Panc1 (cell line): ENCODE measurements around the gene LIN9. TPM values are rescaled to one million over a fixed set of nuclear protein-coding genes. Genes with fewer than 3 reads are reported as not detected.

Experiments used
- ATAC-seq: fragments of 200-7000 bp; cut with Tn5 transposase; 2 replicates; pipeline ENCODE4 v1.9.1; 2020; ENCODE audit warnings: mild to moderate bottlenecking, moderate library complexity
- BruUV-seq: library from RNA; stranded (reverse); fragments of 400-500 nt; replicated peaks from 2 replicates; lab custom pipeline; 2021; lab: Mats Ljungman, UMichigan
- CTCF ChIA-PET: fragments of 300-600 bp; sonication (Branson Sonifier 250); formaldehyde crosslinking; loops from one replicate; lab custom pipeline; 2022; ENCODE audit warnings: antibody characterized with exemption; lab: Charles Lee
- POLR2A ChIA-PET: fragments of 300-600 bp; sonication (Branson Sonifier 250); formaldehyde crosslinking; loops from one replicate; lab custom pipeline; 2022; ENCODE audit warnings: antibody characterized with exemption; lab: Charles Lee
- DNase-seq: peaks from one replicate; pipeline ENCODE4 v3.0.0-alpha.2; 2010; ENCODE audit warnings: low read depth, low spot score
- H3K27ac ChIP-seq: 2 replicates; pipeline ENCODE4 v1.5.1; 2011; ENCODE audit warnings: mild to moderate bottlenecking, low read length, inconsistent platforms
- H3K27me3 ChIP-seq: fragments of 200-500 bp; sonication (Bioruptor generic); 2 replicates; pipeline ENCODE4 v1.6.0; 2014; ENCODE audit warnings: low read length, inconsistent platforms; ENCODE audit not compliant: control insufficient read depth, insufficient read depth
- H3K36me3 ChIP-seq: fragments of 200-500 bp; sonication (Bioruptor generic); 2 replicates; pipeline ENCODE4 v1.5.1; 2014; ENCODE audit warnings: inconsistent platforms, mild to moderate bottlenecking, low read length, moderate library complexity; ENCODE audit not compliant: control insufficient read depth, insufficient read depth
- H3K4me1 ChIP-seq: 2 replicates; pipeline ENCODE4 v1.5.1; 2011; ENCODE audit warnings: inconsistent platforms, mild to moderate bottlenecking, low read length, moderate library complexity; ENCODE audit not compliant: control insufficient read depth, insufficient read depth
- H3K4me3 ChIP-seq, 2 experiments: 2 replicates each; pipeline ENCODE4 v1.5.1; 2011 to 2012; ENCODE audit warnings: low read depth in 2 of 2, low read length in 2 of 2, mild to moderate bottlenecking in 2 of 2, inconsistent platforms in 1 of 2, moderate library complexity in 1 of 2
- H3K9me3 ChIP-seq: fragments of 200-500 bp; sonication (Bioruptor generic); 2 replicates; pipeline ENCODE4 v1.5.1; 2014; ENCODE audit warnings: low read depth, mild to moderate bottlenecking, inconsistent platforms, low read length, moderate library complexity; ENCODE audit not compliant: control insufficient read depth, insufficient read depth
- CTCF ChIP-seq: fragments of 450-650 bp; IDR thresholded peaks from 2 replicates; pipeline ENCODE4 v1.5.1; 2017; ENCODE audit warnings: mild to moderate bottlenecking
- POLR2AphosphoS5 ChIP-seq: IDR thresholded peaks from 2 replicates; pipeline ENCODE4 v1.6.1; 2012; ENCODE audit warnings: mild to moderate bottlenecking, low read depth, low read length, moderate library complexity
- REST ChIP-seq, 2 experiments: IDR thresholded peaks; 2 replicates each; pipeline ENCODE4 v1.6.1; 2011 to 2012; ENCODE audit warnings: low read depth in 2 of 2, control low read depth in 1 of 2, low read length in 1 of 2, mild to moderate bottlenecking in 1 of 2, moderate library complexity in 1 of 2; ENCODE audit not compliant: insufficient read depth in 1 of 2
- SIN3A ChIP-seq: IDR thresholded peaks from 2 replicates; pipeline ENCODE4 v1.6.1; 2012; ENCODE audit warnings: low read depth, mild to moderate bottlenecking, low read length, moderate library complexity, borderline replicate concordance; ENCODE audit not compliant: insufficient read depth
- TCF7L2 ChIP-seq: IDR thresholded peaks from 2 replicates; pipeline ENCODE4 v1.6.1; 2011; ENCODE audit warnings: mild to moderate bottlenecking, low read depth, low read length, inconsistent platforms
- in situ Hi-C: cut with HindIII; loops from 2 replicates; pipeline ENCODE4 v1.10.0; 2016; ENCODE audit warnings: low sequenced_read_pairs, low pct_unique_long_range_greater_than_20kb
- intact Hi-C: fragments of 100-400 bp; cut with micrococcal nuclease; formaldehyde crosslinking; loops from one replicate; pipeline ENCODE4 v1.10.0; 2022; ENCODE audit not compliant: unreplicated experiment
- total RNA-seq: library from RNA; stranded (reverse); gene quantifications from one replicate; pipeline ENCODE4 v1.2.1, GENCODE V29; 2021; ENCODE audit not compliant: unreplicated experiment

The LIN9 gene
- total RNA-seq, 1 experiment from 2014 or later, result 11.4 TPM

DNA sequence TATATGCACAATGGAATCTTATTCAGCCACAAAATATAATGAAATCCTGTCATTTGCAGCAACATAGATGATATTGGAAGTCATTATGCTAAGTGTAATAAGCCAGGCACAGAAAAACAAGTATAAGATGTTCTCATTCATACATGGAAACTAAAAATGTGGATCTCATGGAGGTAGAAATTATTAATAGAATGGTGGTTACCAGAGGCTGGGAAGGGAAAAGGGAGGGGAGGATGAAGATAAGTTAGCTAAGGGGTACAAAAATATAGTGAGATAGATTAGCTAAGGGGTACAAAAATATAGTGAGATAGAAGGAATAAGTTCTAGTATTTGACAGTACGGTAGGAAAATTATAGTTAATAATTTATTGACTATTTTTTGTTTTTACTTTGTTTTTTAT is 27.9 kb downstream of the LIN9 start:
- in situ Hi-C loops (no loop called here), intact Hi-C loops (no loop called here)
- H3K9me3 ChIP-seq, result no peaks in the 10 kb centered on the region
- no peak overlapping the region for H3K4me3 ChIP-seq
- POLR2A ChIA-PET, result interaction anchor here (0.6 kb wide), 1 partner anchor 1690 kb away, joined by 9 read pairs; no protein-coding TSS in a partner anchor
- CTCF ChIA-PET, result no interaction called here
- H3K36me3 ChIP-seq, result peaks cover 3% of the 10 kb centered on the region; the same call in 1 of the 2 replicates
- no peak overlapping the region for H3K27ac ChIP-seq
- ATAC-seq (no peak), DNase-seq (no peak)
- no TSS peak for BruUV-seq
- TF ChIP-seq POLR2AphosphoS5, result no peak
- no peak for TF ChIP-seq REST (IDR thresholded peaks at IDR 0.05; ENCODE audit: insufficient read depth in 1 of 2, low read depth in 2 of 2, low read length in 1 of 2)
- no peak for TF ChIP-seq SIN3A
- TF ChIP-seq TCF7L2, result no peak
- TF ChIP-seq CTCF, result no peak
- no peaks in the 10 kb centered on the region for H3K27me3 ChIP-seq
- H3K4me1 ChIP-seq, result no peaks in the 10 kb centered on the region

- no peak for ATAC-seq
These were observed 29.5 kb downstream of the LIN9 start for GRCh38 chr1:226279498-226279897.

More at GRCh38 chr1:226279498-226279897, 29.5 kb downstream of the LIN9 start:
- no peak for DNase-seq
- BruUV-seq, result no TSS peak
- Histone ChIP-seq H3K36me3 (no peaks in the 10 kb centered on the region), H3K27ac (no peak overlapping the region), H3K27me3 (no peaks in the 10 kb centered on the region), H3K4me3 (no peak overlapping the region), H3K4me1 (no peaks in the 10 kb centered on the region), H3K9me3 (no peaks in the 10 kb centered on the region)
- ChIA-PET CTCF (interaction anchor here (0.6 kb wide), 1 partner anchor 124 kb away, joined by 3 read pairs; no protein-coding TSS in a partner anchor), POLR2A (no interaction called here)
- in situ Hi-C loops, result no loop called here
- no peak for TF ChIP-seq SIN3A
- no peak for TF ChIP-seq REST (IDR thresholded peaks at IDR 0.05; ENCODE audit: insufficient read depth in 1 of 2, low read depth in 2 of 2, low read length in 1 of 2)
- no peak for TF ChIP-seq CTCF
- no peak for TF ChIP-seq TCF7L2
- TF ChIP-seq POLR2AphosphoS5, result no peak
- intact Hi-C loops, result no loop called here
